H1 (cell line): ENCODE results near the gene SLC1A5. TPM values are rescaled to one million over a fixed set of nuclear protein-coding genes. Genes with fewer than 3 reads are reported as not detected.

Experiments used
- ASH2L ChIP-seq: fragments of 200-600, 300-600 bp; sonication (generic); IDR thresholded peaks from one replicate; pipeline ENCODE4 v1.7.1; 2017; ENCODE audit warnings: low read length
- SP4 ChIP-seq: IDR thresholded peaks from 2 replicates; pipeline ENCODE4 v1.6.1; 2012; ENCODE audit warnings: low read length, inconsistent platforms
- TBP ChIP-seq: IDR thresholded peaks from 2 replicates; pipeline ENCODE4 v1.6.1; 2011; ENCODE audit warnings: low read depth, low read length, improper control_type of control experiment
- polyA plus RNA-seq, 7 experiments: library from polyadenylated mRNA; depleted of rRNA in 3 of 7; stranded (reverse) in 5 of 7; unstranded in 2 of 7; fragments of >200 nt in 5 of 7; fragments of 200-250 nt in 2 of 7; gene quantifications; 1 replicate in 5 of 7; 2 replicates in 1 of 7; 4 replicates in 1 of 7; pipeline versions ENCODE4 v1.2.1 to v1.2.3, GENCODE V29; 2011 to 2013; ENCODE audit warnings: missing spikeins in 2 of 7, mixed read lengths in 2 of 7
- total RNA-seq: library from RNA; stranded (reverse); fragmentation: NEBNext Ultra II Directional; extraction: Animal tissue kit (Norgen Biotek cat#: 25700); gene quantifications from 2 replicates; pipeline ENCODE4 v1.2.1, GENCODE V29; 2021

Gene SLC1A5
- total and polyA plus RNA-seq, 2 of the 8 experiments (the other 6 are each of a cell fraction or from before 2014, with no cell fraction given) = 291 to 351 TPM

DNA sequence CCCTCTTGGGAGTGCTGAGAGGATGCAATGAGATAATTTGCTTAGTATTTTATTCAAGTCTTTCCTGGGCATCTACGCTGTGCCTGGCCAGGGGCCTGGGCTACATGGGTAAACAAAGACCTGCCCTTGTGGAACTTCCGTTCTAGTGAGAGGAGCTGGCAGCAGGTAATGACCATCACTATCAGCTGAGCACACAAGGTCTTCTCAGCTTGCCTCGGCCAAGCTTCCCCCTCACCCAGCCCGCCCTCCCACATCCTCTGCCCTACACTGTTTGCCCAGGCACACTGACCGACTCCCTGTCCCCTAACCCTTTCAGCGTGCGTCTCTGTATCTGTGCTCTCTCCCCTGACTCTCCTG lies 51.1 kb downstream of the SLC1A5 start (continued):
- no peak for TF ChIP-seq ASH2L
- TF ChIP-seq TBP = no peak
- no peak for TF ChIP-seq SP4
